NOMO-1 (cell line): ENCODE results near the gene MAGI1.

Experiments used
- DNase-seq, 2 experiments: peaks; one replicate each; lab custom pipeline; 2025; ENCODE audit not compliant: unreplicated experiment in 2 of 2; lab: John Stamatoyannopoulos, UW

The MAGI1 gene

DNA sequence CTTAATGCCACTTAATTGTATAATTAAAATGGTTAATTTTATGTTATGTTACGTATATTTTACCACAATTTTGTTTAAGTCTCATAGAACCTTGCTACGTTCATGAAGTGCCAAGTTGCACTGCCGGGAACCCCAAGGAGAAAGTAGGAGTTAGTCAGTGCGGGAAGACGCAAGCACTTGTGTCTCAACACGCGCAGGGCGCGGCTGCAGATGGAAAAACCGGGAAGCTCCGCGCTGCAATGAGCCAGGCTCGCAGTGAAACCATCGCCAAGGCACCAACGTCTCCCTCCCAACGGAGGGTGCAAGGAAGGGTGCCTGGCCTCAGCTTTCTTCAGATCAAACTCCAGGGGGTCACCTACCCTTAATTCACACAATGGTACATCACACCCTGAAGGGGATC lies 21.6 kb downstream of the MAGI1 start:
- DNase-seq: no peak

DNA sequence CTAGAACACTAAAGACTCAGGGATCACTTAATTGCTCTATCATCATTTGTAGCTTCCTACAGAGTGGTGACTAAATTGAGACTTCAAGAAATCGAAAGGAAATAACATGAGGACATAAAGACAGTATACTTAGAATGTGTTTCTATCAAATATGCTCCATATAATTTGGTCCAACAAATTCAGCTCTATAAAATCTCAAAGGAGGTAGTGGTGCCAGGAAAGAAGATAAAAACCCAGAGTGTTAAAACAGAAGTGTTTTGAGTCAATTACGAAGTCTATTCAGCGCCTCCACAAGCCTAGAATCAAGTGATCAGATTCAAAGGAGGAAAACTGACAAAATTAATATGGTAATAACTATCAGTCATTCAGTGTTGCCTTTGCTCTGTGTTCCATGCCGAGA lies 22.9 kb downstream of the MAGI1 start:
- no peak for DNase-seq

DNA sequence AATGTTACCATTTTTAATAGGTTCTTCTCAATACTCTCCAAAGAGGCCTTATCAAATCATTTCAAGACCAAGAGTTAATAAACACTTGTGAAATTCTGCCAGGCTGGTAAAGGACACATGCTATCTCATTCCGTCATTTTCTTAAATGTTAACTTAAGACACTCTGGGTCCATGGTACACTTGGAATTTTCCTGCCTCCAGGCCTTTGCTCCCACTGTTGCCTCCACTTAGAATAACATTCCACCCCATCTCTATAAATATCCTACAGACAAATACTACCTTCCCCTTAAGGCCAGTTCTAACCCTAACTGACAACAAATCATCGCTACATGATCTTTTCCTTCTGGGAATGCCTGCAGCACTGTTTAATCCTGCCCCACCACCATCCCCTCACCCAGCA lies 24.1 kb downstream of the MAGI1 start:
- no peak for DNase-seq

DNA sequence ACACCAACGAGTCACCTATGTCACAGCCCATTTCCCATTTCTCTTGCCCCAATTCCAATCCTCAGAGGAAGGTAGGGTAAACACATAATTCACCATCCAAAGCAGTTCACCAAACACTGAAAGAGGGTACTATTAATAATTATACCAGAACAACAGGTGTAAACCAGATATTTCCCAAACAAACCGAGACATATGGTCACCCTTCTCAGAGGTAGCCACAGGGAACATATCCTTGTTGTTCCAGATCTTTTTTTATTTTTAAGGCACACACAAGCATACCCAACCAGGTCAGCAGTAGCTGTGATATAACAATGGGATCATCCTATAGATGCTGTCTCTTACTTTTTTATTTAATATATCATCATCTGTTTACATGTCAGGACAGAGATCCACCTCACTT lies 24.7 kb downstream of the MAGI1 start:
- no peak for DNase-seq

DNA sequence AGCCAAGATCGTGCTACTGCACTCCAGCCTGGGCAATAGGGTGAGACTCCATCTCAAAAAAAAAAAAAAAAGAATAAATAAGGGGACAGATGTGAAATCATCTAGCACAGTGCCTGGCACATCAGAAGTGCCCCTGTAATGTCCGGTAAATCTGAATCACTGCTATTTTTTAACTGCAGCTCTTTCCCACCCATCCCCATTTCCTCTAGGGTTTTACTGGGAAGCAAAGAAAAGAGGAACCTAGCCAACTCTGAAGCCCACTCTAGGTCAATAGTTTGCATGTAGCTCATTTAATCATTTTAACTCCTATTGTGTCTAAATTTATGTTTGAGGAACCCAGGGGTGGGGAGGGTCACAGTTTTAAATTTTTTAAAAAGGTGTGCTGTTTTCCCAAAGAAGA lies 26.0 kb downstream of the MAGI1 start:
- DNase-seq: no peak

DNA sequence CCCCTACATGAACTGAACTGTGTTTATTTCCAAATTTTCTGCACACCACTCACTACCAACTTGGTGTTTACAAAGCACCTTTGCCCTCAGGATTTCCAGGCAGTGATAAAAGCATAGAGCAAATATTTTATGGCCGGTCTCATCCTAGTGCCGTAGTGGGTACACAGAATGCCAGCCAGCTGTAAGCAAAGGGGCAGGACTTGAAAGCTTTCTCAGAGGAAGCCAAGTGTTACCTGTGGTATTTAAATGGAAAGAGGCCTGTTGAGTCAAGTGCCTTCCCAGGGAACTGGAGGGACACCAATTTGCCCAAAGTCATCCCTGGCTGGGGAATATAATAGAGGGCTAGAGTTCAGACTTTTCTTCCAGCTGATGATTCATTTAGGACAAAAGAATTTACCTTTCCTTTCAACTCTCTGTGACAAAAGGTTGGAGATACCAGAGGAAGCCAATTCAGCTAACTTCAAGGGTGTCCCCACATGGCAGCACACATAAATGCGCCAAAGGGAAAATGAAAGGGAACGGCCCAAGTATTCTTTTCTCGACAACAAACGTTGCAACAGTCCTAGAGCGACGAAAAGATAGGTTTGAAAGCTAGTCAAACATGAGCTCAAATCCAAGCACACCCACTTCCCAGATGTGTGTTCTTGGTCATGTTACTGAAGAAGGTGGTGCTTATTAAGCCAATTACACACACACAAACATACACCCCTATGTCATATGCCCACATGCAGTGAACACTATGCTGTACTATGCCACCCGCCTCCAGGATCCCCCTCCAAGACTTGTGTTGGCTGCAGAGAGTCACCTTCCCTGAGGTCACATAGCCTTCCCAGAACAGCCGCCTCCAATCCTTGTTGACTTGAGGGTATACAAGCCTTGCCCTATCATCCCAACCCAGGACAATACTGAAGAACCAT lies 27.7 kb downstream of the MAGI1 start:
- no peak for DNase-seq

DNA sequence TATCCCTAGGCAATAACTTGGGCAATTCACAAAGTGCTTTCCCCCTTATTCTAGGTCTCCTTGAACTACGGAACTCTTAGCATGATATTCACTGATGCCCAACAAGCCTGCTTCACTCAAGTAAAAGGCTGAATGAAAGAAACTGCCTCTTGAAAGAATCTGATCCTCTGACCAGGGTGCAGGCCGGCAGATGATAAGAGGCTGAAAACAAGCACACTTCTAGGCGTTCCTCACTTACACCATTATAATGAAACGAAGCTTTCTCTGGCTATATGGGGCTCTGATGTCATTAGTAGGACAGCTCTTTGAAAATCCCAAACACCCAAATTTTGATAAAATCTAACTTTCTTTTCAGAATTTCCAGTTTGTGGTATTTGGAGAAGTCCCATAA lies 28.4 kb downstream of the MAGI1 start:
- DNase-seq: no peak

DNA sequence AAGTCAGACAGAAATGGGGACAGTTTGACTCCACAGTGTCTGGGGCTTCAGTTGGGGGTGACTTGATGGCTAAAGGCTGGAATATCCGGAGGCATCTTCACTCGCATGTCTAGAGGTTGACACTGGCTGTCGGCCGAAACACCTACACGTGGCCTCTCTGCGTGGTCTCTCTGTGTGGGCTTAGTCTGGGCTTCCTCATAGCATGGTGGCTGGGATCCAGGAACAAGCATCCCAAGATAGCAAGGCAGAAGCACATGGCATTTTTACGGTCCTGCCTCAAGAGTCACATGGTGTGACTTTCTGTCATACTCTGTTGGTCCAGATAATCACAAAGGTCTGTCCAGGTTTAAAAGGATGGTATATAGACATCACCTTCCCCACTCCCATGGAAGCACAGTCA lies 34.5 kb downstream of the MAGI1 start:
- no peak for DNase-seq

DNA sequence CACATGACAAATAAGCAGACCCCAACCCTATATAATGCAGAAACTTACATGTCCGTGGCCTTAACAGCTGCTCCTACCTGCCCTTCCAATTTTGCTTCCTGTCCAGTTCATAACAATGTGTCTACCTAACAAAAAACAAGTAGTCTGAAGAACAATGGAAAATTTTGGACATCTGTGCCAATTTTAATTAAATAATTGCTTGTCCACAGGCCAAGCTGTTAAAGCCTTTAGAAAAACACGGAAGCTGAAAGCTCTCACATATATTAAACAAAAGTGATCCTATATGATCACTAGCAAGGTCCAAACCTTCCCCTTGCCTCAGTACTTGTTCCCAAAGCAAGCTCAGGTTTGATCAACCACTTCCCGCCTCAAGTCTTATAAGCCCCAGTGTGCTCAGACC lies 37.1 kb downstream of the MAGI1 start:
- no peak for DNase-seq

DNA sequence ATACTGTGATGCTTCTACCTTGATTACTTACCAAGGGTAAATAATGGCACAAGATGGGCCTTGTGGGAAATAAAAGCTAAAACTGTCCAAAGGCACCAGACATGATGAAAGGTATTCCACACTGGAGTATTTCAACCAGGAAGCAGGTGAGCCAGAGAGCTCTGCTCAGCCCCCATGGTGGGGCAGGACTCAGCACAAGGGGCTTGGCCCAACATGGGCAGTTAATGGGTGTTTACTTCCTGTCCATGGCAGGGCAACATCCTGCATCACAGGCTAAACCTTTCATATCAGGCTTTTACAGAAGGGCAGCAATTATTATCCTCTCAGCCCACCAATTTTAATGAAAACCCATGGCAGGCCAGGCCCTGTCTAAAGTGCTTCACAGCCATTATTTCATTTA lies 38.2 kb downstream of the MAGI1 start:
- no peak for DNase-seq

DNA sequence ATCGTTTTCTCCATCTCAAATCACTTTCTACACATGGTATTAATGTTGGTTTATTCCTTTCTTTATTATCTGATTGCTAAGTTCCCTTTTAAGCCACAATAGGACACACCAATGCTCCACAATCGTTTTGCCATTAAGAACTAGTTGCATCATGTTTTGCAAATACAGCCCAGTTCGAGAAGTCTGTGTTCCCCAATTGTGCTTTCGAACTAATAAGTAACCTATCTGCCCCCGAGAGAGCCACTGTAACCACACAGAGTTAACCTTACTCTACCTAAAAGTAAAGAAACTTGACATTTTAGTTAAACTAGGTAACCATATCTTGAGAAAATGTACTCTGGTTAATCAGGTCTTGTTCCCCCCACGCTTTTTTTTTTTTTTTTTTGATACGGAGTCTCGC lies 39.1 kb downstream of the MAGI1 start:
- no peak for DNase-seq

DNA sequence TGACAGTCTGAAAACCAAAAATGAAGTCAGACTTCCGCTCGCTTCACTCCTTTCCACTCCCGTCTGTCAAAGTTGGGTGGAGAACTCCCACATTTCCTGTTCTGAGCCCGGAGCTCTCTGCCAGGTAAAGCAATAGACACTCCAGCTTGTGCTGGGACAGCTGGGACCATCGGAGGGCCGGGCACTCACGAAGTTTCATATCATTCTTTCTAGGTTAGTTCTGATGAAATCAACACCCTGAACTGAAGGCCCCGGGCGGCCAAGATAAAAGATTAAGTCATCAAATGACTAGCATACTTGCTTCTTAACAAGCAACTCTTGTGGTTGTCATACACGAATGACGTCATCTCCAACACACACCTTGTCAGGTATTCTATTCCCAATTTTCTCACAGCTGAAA lies 42.1 kb downstream of the MAGI1 start:
- DNase-seq: no peak

DNA sequence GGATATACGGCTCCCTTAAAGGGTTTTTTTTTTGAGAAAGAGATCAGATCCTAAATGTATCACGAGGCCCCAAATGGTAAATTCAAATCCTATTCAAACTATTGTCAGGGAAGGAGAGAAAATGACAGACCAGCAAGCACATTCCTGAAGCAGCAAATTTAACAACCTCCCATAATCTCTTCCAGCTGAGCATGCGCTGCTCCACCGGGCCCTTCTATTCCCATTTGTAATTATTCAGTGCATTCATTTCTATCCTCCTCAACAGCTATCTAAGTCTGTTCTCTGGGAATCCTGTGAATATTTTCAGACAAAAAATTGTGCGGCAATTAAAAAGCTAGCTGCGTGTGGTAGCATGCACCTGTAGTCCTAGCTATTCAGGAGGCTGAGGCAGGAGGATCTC lies 43.2 kb downstream of the MAGI1 start:
- no peak for DNase-seq

DNA sequence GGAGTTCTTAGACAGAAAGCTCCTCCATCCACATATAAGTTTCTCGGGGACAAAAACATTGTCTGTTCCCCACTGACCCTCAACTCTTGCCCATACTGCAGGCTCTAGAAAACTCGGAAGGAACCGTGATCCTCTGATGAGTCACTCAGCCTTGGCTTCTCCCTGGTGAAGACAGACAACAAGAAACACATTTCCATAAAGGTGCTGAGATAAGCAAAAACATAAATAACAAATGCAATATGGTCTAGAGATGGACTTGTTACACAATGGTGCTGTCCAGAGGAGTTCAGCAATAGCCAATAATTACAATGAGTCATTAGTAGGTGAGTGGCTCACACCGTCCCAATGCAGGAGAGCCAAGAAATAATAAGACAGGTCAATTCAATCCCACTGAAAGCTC lies 43.7 kb downstream of the MAGI1 start:
- DNase-seq: no peak

DNA sequence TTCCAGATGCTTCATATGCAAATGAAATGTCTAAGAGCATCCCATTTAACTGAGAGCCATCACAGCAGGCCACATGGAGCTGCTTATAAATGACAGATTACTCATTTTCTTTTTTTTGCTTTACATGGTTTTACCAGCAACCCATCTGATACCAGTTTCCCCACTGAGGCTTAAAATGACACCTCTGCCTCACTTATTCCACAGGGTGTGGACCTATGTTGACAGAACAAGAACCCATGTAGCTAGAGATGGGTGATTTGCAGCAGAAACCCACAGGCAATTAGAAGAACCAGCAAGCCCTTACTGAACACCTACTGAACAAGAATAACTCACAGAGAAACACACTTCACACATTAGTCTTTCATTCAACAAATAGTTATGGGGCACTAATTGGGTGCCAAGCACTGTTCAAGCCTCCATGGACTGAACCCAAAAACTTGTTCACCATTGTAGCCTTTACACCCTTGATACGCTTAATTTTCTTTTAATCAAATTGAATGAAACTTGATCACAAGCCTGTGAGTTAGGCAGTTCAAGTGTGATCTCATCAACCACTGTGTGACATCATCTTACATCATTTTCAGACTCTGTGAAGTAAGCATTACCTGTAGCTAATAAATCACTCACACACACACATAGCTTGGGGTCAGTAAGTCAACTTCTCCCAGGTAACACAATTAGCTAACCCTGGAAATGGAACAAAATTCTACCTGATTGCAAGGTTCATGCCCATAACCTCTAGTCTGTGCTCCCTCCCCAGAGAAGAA lies 45.4 kb downstream of the MAGI1 start:
- DNase-seq: no peak

DNA sequence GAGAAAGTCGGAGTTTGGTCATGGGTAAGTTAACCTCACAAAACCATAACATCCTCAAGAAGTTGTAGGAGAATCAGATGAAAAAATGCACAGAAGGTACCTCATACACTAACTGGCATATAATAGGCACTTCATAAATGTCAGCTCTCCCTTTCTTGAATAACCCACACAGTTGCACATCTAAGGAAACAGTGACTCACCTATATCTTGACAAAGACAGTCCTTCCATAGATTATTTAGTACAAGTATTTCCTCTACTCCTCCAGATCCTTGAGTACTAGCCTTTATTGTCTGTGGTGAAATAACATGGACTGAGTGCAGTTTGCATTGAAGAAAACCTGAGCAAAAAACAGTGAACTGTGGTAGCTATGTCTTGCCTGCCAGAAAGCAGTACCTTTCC lies 46.6 kb downstream of the MAGI1 start:
- DNase-seq: no peak

DNA sequence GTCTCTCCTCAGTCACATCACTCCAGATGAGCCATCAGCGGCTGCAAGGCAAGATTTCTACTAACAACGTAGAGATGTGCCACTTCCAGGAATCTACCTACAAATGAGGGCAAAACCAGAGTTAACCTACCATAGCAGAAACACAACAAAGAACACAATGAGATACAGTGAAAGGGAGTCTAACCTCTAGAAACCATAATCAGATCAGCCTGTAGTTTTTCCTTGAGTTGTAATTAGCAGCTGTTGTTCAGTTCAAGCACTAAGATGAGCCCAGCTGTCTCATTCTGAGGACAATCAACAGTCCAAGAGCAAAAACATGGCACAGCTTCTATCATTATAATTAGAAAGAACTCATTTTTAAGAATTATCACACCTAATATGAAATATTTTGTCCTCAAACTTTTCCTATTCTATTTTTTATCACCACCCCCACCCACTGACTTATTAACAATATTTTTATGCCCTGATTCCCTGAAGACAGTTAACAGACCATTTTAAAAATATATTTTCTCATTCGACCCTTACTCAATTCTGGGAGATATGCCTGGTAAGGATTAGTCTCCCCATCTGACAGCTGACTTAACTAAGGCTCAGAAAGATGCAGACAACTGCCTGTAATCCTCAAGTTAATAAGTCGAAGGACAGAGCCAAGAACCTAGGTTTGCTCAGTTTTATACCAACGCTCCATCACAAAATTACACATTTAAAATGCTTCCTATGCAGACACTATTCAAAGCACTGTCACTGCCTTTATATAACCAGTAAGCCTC lies 50.1 kb downstream of the MAGI1 start:
- no peak for DNase-seq

DNA sequence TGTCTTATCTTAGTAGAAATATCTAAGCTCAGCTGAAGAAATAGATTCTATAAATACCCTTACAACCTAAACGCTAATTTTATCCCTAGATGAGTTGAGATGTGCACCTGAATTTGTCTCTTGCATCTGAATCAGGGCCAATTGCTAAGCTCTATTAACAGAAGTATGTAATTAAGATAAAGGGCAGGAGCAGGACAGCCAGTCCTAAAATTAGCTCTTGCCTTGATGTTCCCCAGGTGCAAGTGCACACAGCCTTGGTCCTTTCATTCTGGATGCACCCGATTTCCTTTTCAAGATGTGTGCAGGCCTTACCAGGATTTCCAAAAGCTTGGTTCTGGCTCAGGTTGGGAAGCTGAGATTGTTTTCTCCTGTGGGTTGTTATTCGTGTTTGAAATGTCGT lies 52.4 kb downstream of the MAGI1 start:
- DNase-seq: no peak

DNA sequence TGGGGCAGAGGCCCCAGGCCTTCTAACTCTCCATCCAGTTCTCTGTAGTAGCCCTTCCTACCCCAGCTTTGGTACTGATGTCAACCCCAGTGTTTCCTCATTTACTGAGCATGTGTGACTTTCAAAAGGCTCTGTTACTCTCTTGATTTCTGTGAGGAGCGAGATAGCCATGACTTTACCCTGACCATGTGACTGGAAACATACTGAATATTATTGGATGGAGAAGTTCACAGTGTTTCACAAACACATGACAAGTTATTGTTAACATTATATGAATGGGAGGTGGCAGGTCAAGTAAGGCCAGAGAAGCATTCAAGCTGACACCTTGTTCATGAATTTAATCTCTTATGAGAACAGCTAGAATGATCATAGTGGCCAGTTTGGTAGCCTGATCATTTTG lies 53.7 kb downstream of the MAGI1 start:
- no peak for DNase-seq

DNA sequence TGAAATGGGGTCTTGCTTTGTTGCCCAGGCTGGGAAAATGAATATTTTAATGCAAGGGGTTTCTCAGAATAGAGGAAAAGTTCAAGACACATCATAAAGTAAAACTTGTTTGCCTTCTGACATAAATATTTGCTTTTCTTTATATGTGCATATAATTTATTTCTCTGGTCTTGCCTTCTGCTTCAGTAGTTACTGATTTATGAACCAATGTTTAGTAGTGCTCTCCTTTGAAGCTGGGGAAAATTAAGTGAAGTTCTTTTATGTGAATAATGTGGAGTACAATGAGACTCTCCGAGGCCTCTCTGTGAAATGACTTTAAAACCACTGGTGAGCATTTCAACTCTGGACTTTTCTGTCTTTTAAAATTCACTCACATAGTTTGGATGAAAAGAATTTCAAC lies 55.6 kb downstream of the MAGI1 start:
- DNase-seq: no peak

DNA sequence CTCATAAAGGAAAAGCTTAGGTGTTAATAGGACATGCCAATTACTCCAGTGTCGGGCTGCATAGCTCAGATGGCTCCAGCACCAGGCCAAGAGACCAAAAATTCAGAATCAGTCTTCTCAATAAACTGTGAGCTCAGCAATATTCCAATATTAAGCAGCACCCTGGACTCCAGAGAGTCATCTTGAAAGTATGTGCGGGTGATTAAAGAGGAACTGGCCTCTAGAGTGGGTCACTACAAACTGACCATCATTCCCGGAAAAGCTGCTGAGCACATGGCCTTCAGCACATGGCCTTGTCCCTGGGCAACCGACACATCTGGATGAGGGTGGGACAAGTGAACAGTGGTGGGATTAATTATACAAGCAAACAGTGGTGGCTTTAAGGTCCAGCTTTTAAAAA lies 59.0 kb downstream of the MAGI1 start:
- DNase-seq: no peak

DNA sequence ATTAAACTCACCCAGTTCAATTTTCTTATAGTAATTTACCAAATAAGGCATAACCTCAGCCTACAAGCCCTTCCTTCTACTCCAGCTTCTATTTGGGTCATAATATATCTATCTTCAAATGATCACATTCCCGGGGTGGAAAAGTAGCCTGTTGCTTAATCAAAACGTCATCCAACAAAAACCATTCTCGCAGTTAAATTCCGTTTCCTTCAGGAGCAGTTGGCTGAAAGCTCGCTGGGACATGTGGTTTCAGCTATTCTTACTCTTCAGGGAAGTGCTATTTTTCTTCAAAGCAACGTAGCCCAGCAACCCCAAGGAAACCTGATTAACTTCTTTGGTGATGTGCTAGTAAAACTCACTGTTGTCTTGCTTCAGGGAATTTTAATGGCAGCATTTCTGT lies 59.6 kb downstream of the MAGI1 start:
- DNase-seq: no peak
